ENCODE data around the gene CDKL1. TPM values are rescaled to one million over a fixed set of nuclear protein-coding genes. Genes with fewer than 3 reads are reported as not detected.

Gene CDKL1
- polyA plus RNA-seq, 3 donors: 1.2 to 2.5 (median 1.3) TPM

DNA sequence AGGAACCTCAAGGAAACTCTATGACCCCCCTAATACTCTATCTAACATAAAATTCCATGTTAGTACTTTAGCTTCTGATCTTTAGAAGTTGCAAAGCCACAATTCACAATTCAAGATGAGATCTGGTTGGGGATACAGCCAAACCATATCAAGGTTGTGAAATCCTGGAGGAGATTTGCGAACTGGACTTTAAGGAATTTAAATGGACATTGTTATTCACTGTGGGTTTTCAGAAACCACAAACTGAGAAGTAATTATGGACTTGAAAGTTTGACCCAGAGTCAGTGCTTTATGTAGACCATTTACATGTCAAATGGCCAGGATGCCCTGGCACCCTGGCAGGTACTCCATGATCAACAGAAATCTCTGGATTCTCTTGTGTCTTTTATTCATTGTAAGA lies 14.2 kb upstream of the CDKL1 start:
- Histone ChIP-seq H3K27ac (ENCODE audit: low read depth in 1 of 2, low read length in 2 of 2) (no peak overlapping the region), H3K9me3 (replicated peaks in 1 of 2; ENCODE audit: control insufficient read depth in 1 of 2, insufficient read depth in 1 of 2, low read length in 2 of 2) (no peaks in the 10 kb centered on the region), H3K27me3 (ENCODE audit: control insufficient read depth in 2 of 2, insufficient read depth in 2 of 2, low read length in 2 of 2) (no peaks in the 10 kb centered on the region), H3K4me2 (replicated peaks; ENCODE audit: extremely low read depth, low read length, poor library complexity, severe bottlenecking) (no peak overlapping the region), H3K4me1 (ENCODE audit: control insufficient read depth in 1 of 2, insufficient read depth in 2 of 2, low read length in 2 of 2) (no peaks in the 10 kb centered on the region), H4K20me1 (ENCODE audit: insufficient read depth, low read length) (no peaks in the 10 kb centered on the region), H3K4me3 (replicated peaks in 1 of 3; ENCODE audit: low read depth in 2 of 3, low read length in 3 of 3) (no peak overlapping the region), H3K36me3 (replicated peaks in 1 of 2; ENCODE audit: control insufficient read depth in 1 of 2, insufficient read depth in 2 of 2, low read length in 2 of 2) (peaks cover 0 to 2% of the 10 kb centered on the region in 2 donors), H2AFZ (ENCODE audit: insufficient read depth, low read depth, low read length, poor library complexity, severe bottlenecking) (no peak overlapping the region), H3K9ac (ENCODE audit: insufficient read depth, low read length, poor library complexity, severe bottlenecking) (no peak overlapping the region), H3K79me2 (ENCODE audit: insufficient read depth, low read length) (no peaks in the 10 kb centered on the region)
- H3K27ac Mint-ChIP-seq: peak overlapping the region in 1 of 7 donors; percentile 42
- no peaks in the 10 kb centered on the region for H3K4me1 Mint-ChIP-seq
- peaks cover 7 to 12% of the 10 kb centered on the region in 2 donors for H3K36me3 Mint-ChIP-seq
- no CpG with 5 or more reads among the region's 1 CpG for WGBS (ENCODE audit: insufficient coverage)
- intact Hi-C loops (cut with micrococcal nuclease): no loop called here
- H3K4me3 Mint-ChIP-seq: no peak overlapping the region
- TF ChIP-seq, protein P1, sequence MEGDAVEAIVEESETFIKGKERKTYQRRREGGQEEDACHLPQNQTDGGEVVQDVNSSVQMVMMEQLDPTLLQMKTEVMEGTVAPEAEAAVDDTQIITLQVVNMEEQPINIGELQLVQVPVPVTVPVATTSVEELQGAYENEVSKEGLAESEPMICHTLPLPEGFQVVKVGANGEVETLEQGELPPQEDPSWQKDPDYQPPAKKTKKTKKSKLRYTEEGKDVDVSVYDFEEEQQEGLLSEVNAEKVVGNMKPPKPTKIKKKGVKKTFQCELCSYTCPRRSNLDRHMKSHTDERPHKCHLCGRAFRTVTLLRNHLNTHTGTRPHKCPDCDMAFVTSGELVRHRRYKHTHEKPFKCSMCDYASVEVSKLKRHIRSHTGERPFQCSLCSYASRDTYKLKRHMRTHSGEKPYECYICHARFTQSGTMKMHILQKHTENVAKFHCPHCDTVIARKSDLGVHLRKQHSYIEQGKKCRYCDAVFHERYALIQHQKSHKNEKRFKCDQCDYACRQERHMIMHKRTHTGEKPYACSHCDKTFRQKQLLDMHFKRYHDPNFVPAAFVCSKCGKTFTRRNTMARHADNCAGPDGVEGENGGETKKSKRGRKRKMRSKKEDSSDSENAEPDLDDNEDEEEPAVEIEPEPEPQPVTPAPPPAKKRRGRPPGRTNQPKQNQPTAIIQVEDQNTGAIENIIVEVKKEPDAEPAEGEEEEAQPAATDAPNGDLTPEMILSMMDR (IDR thresholded peaks at IDR 0.05): no peak
- H3K27me3 Mint-ChIP-seq (ENCODE audit: low read depth in 3 of 3): no peaks in the 10 kb centered on the region
- peaks cover 2 to 15% (median 5%) of the 10 kb centered on the region in 7 donors for H3K9me3 Mint-ChIP-seq
- DNase-seq: no peak

DNA sequence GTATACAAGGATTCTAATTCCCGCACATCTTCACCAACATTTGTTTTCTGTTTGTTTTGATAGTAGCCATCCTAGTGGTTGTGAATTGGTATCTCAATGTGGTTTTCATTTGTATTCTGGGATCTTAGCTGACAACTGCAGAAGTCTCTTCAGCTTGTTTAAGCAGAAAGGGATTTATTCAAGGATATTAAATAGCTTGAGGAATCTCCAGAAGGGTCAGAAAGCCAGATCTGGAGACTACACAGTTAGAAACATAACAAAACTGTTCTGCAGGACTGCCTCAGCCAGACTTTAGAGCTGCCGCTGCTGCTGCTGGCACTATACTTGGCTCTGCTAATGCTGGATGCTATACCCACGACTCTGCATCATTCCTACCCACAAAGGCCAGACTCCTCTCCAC lies 13.4 kb upstream of the CDKL1 start:
- Histone ChIP-seq H3K27ac (ENCODE audit: low read depth in 1 of 2, low read length in 2 of 2) (no peak overlapping the region), H4K20me1 (ENCODE audit: insufficient read depth, low read length) (no peaks in the 10 kb centered on the region), H3K4me1 (ENCODE audit: control insufficient read depth in 1 of 2, insufficient read depth in 2 of 2, low read length in 2 of 2) (no peaks in the 10 kb centered on the region), H3K27me3 (ENCODE audit: control insufficient read depth in 2 of 2, insufficient read depth in 2 of 2, low read length in 2 of 2) (no peaks in the 10 kb centered on the region), H3K36me3 (replicated peaks in 1 of 2; ENCODE audit: control insufficient read depth in 1 of 2, insufficient read depth in 2 of 2, low read length in 2 of 2) (no peaks in the 10 kb centered on the region), H3K4me2 (replicated peaks; ENCODE audit: extremely low read depth, low read length, poor library complexity, severe bottlenecking) (no peak overlapping the region), H3K79me2 (ENCODE audit: insufficient read depth, low read length) (no peaks in the 10 kb centered on the region), H3K9ac (ENCODE audit: insufficient read depth, low read length, poor library complexity, severe bottlenecking) (no peak overlapping the region), H3K9me3 (replicated peaks in 1 of 2; ENCODE audit: control insufficient read depth in 1 of 2, insufficient read depth in 1 of 2, low read length in 2 of 2) (no peaks in the 10 kb centered on the region), H3K4me3 (replicated peaks in 1 of 3; ENCODE audit: low read depth in 2 of 3, low read length in 3 of 3) (no peak overlapping the region), H2AFZ (ENCODE audit: insufficient read depth, low read depth, low read length, poor library complexity, severe bottlenecking) (no peak overlapping the region)
- DNase-seq: no peak
- intact Hi-C loops (cut with micrococcal nuclease): no loop called here
- no peaks in the 10 kb centered on the region for H3K27me3 Mint-ChIP-seq (ENCODE audit: low read depth in 3 of 3)
- no peaks in the 10 kb centered on the region for H3K4me1 Mint-ChIP-seq
- no peak overlapping the region for H3K27ac Mint-ChIP-seq
- H3K4me3 Mint-ChIP-seq: no peak overlapping the region
- TF ChIP-seq, protein P1 (IDR thresholded peaks at IDR 0.05): no peak
- H3K36me3 Mint-ChIP-seq: peaks cover 0 to 9% of the 10 kb centered on the region in 2 donors
- peaks cover 0 to 16% (median 5%) of the 10 kb centered on the region in 7 donors for H3K9me3 Mint-ChIP-seq
- WGBS (ENCODE audit: insufficient coverage): 85% methylated on average over 2 of the region's 3 CpGs
